Neural cell (in vitro differentiated cells): ENCODE measurements around the gene MAEA.

Experiments used
- POLR2AphosphoS5 ChIP-seq: IDR thresholded peaks from 2 replicates; pipeline ENCODE4 v1.6.1; 2012
- RAD21 ChIP-seq: fragments of 450-650 bp; conservative IDR thresholded peaks from 2 replicates; pipeline ENCODE4 v1.6.1; 2014; ENCODE audit warnings: antibody characterized with exemption, mild to moderate bottlenecking, moderate library complexity
- TF ChIP-seq, protein P1 (sequence below): fragments of 450-650 bp; IDR thresholded peaks from 2 replicates; pipeline ENCODE4 v1.5.1; 2014; ENCODE audit warnings: antibody characterized with exemption, mild to moderate bottlenecking, moderate library complexity; ENCODE audit not compliant: poor library complexity, severe bottlenecking

DNA sequence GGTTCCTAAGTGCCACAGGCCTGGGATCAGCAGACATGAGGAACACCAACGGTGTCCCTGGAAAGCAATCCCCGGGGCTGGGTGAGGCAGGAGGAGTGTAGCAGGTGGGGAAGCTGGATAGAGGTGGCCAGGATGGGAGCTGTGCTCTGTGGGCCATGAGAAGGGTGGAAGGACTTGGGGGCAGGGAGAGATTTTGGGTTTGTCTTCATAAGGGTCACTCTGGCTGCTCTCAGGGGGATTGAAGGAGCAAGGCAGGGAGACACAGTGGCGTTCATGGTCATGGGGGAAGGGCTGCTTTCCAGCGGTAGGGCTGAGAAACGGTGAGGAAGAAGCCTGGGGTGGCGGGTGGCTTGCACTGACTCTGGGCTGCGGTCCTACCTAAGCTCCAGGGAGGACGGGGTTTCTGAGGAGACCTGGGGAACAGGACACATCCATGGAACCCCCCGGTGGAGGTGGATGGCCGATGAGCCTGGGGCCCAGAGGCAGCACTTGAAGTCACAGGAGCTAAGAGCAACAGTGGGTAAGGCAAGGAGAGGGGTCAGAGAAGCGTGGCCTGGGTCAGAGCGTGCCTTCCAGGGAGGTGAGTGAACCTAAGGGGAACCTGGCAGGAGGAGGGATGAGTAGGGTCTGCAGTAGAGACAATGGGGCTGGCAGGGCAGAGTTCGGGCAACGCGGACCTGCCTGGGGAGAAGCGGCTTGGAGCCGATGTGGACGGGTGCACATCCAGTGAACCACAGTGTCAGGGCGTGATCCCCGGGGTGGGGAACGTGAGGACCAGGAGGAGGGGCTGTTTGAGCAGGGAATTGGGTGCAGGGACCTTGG, 28.4 kb upstream of the MAEA start:
- TF ChIP-seq, protein P1, sequence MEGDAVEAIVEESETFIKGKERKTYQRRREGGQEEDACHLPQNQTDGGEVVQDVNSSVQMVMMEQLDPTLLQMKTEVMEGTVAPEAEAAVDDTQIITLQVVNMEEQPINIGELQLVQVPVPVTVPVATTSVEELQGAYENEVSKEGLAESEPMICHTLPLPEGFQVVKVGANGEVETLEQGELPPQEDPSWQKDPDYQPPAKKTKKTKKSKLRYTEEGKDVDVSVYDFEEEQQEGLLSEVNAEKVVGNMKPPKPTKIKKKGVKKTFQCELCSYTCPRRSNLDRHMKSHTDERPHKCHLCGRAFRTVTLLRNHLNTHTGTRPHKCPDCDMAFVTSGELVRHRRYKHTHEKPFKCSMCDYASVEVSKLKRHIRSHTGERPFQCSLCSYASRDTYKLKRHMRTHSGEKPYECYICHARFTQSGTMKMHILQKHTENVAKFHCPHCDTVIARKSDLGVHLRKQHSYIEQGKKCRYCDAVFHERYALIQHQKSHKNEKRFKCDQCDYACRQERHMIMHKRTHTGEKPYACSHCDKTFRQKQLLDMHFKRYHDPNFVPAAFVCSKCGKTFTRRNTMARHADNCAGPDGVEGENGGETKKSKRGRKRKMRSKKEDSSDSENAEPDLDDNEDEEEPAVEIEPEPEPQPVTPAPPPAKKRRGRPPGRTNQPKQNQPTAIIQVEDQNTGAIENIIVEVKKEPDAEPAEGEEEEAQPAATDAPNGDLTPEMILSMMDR = no peak
- TF ChIP-seq RAD21 = no peak
- no peak for TF ChIP-seq POLR2AphosphoS5
